DND-41 (cell line): ENCODE measurements around the gene P2RY4.

Experiments
- CTCF ChIP-seq: IDR thresholded peaks from 2 replicates; pipeline ENCODE4 v1.5.1; 2012; ENCODE audit warnings: borderline replicate concordance, low read length, moderate library complexity, mild to moderate bottlenecking; ENCODE audit not compliant: poor library complexity, severe bottlenecking; ENCODE audit errors: extremely low read depth
- EZH2 ChIP-seq: IDR thresholded peaks from 3 replicates; pipeline ENCODE4 v1.6.1; 2012; ENCODE audit warnings: borderline replicate concordance, low read depth, mild to moderate bottlenecking, moderate library complexity, low read length, inconsistent platforms; ENCODE audit not compliant: severe bottlenecking

GRCh38 chrX:70292788-70293187 is 32.8 kb upstream of the P2RY4 start:
- TF ChIP-seq CTCF, result no peak
- no peak for TF ChIP-seq EZH2
